Stomach smooth muscle (tissue), 2 donors: ENCODE results near the gene PI4KB.
"Not testable (repeated sequence)": the region's sequence is repeated elsewhere in the genome, so short reads cannot be mapped to it uniquely, and the experiment has no call there.

Experiments used
- H3K27ac ChIP-seq: one replicate; pipeline ENCODE4 v1.7.0; 2013; ENCODE audit warnings: mild to moderate bottlenecking, low read length, inconsistent platforms
- H3K27me3 ChIP-seq, 2 donors: one replicate each; pipeline ENCODE4 v1.7.0; 2013; ENCODE audit warnings: low read length in 2 of 2; ENCODE audit not compliant: insufficient read depth in 2 of 2, control insufficient read depth in 1 of 2
- H3K36me3 ChIP-seq, 2 donors: one replicate each; pipeline ENCODE4 v1.7.0; 2013; ENCODE audit warnings: low read length in 2 of 2; ENCODE audit not compliant: control insufficient read depth in 2 of 2, insufficient read depth in 2 of 2
- H3K4me1 ChIP-seq: one replicate; pipeline ENCODE4 v1.7.0; 2013; ENCODE audit warnings: low read length; ENCODE audit not compliant: control insufficient read depth, insufficient read depth
- H3K4me3 ChIP-seq, 2 donors: one replicate each; pipeline ENCODE4 v1.7.0; 2013; ENCODE audit warnings: low read length in 2 of 2
- H3K9ac ChIP-seq, 2 donors: one replicate each; pipeline ENCODE4 v1.7.0; 2013; ENCODE audit warnings: low read length in 2 of 2, mild to moderate bottlenecking in 1 of 2
- H3K9me3 ChIP-seq, 2 donors: one replicate each; pipeline ENCODE4 v1.7.0; 2013; ENCODE audit warnings: low read length in 2 of 2; ENCODE audit not compliant: control insufficient read depth in 2 of 2
- donor health status: healthy.
- donor health status: Pancreatic carcinoma.

The PI4KB gene

DNA sequence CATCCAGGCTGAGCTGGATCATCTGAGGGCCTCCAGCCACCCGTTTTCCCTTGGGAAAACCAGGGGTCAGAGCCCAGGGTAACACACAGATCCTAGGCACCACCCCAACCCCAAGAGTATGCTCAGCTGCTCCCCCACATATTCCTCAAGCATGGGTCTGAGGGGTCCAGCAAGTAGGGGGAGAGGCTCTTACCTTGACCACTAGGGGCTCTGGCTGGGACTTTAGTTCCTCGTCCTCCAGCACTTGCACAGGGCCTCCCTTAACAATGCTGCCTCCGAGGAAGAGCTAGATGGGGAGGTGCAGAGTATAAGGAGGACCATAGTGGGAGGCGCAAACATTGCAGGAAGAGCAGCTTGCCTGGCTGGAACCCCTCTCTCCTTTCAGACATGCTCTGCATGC, 37.8 kb upstream of the PI4KB start:
- Histone ChIP-seq H3K9me3 (peaks cover 0 to 5% of the 10 kb centered on the region in 2 donors), H3K27me3 (no peaks in the 10 kb centered on the region), H3K4me1 (peaks cover 6% of the 10 kb centered on the region), H3K4me3 (no peak overlapping the region), H3K27ac (no peak overlapping the region), H3K36me3 (peaks cover 35 to 41% of the 10 kb centered on the region in 2 donors), H3K9ac (no peak overlapping the region)

DNA sequence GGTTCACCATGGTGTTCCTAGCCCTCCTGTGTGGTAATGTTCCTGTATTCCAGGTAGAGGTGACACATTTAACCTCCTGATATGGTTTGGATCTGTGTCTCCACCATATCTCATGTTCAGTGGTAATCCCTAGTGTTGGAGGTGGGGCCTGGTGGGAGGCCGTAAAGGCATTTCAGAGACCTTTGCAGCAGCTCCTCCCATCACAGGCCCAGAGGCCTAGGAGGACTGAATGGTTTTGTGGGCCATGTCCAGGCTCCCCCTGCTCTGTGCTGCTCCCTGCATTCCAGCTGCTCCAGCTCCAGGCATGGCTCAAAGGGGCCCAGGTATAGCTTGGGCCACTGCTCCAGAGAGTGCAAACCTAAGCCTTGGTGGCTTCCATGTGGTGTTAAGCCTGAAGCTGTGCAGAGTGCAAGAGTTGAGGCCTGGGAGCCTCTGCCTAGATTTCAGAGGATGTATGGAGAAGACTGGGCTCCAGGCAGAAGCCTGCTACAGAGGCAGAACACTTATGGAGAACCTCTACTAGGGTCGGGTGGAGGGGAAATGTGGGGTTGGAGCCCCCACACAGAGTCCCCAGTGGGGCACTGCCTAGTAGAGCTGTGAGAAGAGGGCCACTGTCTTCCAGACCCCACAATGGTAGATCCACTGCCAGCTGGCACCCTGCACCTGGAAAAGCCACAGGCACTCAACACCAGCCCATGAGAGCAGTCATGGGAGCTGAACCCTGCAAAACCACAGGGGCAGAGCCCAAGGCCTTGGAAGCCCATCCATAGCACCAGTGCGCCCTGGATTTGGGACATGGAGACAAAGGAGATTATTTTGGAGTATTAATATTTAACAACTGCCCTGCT, 35.3 kb upstream of the PI4KB start:
- no peaks in the 10 kb centered on the region for H3K27me3 ChIP-seq
- no peaks in the 10 kb centered on the region for H3K4me1 ChIP-seq
- peaks cover 0 to 5% of the 10 kb centered on the region in 2 donors for H3K9me3 ChIP-seq
- no peak overlapping the region for H3K9ac ChIP-seq
- peaks cover 24 to 28% of the 10 kb centered on the region in 2 donors for H3K36me3 ChIP-seq
- H3K4me3 ChIP-seq = no peak overlapping the region
- H3K27ac ChIP-seq = no peak overlapping the region

DNA sequence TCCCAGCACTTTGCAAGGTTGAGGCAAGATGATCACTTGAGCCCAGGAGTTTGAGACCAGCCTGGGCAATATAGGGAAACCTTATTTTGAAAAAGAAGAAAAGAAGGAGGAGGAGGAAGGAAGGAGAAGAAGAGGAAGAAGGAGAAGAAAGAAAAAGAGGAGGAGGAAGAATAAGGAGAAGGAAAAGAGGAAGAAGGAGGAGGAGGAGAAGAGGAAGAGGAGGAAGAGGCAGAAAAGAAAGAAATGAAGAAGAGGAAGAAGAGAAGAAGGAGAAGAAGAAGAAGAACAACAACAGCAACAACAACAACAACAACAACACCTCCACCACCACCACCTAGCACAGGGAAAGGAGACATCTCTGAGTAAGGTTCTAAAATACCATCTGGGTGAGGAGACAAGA, 34.7 kb upstream of the PI4KB start:
- H3K4me1 ChIP-seq = no peaks in the 10 kb centered on the region
- H3K36me3 ChIP-seq = peaks cover 23 to 26% of the 10 kb centered on the region in 2 donors
- no peak overlapping the region for H3K27ac ChIP-seq

DNA sequence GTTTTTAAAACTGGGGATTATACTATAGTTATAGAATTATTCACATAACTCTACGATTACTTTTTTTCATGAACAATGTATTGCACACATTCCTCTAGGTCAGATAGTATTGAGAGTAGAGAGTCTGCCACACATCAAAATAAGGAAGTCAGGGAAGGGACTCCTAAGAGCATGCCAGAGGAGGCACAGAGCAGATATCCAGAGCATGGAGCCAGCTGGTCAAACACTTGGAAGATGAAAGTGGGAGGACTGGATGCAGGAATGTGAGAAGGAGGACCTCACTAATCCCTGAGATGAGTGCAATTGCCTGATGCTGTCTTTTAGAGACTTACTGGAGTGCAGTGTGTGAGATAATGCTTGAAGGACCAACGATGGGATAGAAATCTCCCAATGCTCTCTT, 29.5 kb upstream of the PI4KB start:
- Histone ChIP-seq H3K36me3 (no peaks in the 10 kb centered on the region), H3K4me1 (no peaks in the 10 kb centered on the region), H3K27ac (no peak overlapping the region), H3K9me3 (no peaks in the 10 kb centered on the region), H3K27me3 (no peaks in the 10 kb centered on the region), H3K4me3 (no peak overlapping the region), H3K9ac (no peak overlapping the region)

More for the DNA sequence above, 34.7 kb upstream of the PI4KB start:
- Histone ChIP-seq H3K4me3 (no peak overlapping the region), H3K9me3 (peaks cover 0 to 5% of the 10 kb centered on the region in 2 donors), H3K27me3 (no peaks in the 10 kb centered on the region), H3K9ac (no peak overlapping the region)

DNA sequence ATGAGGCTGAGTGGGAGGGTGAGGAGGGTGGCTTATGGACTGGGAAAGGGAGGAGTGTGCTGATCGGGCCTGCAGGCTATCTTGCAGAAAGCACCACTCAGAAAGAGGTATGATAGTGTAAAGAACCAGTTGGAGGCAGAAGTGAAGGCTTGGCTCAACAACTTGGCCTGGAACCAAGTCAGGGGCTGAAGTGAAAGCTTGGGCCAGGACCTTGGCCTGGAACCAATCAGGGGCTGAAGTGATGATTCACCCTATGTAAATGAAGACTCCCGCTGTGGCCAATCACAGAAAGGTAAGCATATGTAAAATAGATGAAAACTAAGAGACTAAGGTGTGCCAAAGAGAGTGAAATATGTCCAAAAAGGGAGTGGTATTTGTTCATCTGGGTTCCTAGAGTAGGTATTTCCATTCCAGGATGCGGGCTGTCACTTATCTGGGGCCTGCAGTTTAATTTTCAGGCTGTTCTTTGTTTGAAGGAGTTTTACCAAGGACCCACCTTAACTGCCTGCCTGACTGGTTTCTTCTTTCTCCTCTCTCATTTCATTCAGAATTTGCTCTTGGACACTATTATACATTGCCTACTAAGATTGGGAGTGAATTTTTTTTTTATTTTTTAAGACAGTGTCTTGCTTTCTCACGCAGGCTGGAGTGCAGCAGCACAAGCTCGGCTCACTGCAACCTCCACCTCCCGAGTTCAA, 25.0 kb upstream of the PI4KB start:
- H3K9me3 ChIP-seq = no peaks in the 10 kb centered on the region
- H3K27me3 ChIP-seq = no peaks in the 10 kb centered on the region

DNA sequence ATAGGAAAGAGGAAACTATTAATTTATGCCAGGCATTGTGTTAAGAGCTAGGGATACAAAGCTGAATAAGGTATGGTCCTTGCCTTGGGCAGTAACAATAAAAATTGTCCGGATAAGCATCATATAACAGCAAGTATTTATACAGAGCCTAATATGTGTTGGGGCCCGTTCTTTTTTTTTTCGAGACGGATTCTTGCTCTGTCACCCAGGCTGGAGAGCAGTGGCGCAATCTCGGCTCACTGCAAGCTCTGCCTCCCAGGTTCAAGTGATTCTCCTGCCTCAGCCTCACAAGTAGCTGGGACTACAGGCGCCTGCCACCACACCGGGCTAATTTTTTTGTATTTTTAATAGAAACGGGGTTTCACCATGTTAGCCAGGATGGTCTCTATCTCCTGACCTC, 23.1 kb upstream of the PI4KB start:
- not testable (repeated sequence) for H3K27me3 ChIP-seq, H3K4me3 ChIP-seq, H3K36me3 ChIP-seq, H3K27ac ChIP-seq, H3K9ac ChIP-seq, H3K9me3 ChIP-seq
- H3K4me1 ChIP-seq = peaks cover 16% of the 10 kb centered on the region

More for the DNA sequence above, 25.0 kb upstream of the PI4KB start:
- H3K27ac ChIP-seq = no peak overlapping the region
- H3K4me1 ChIP-seq = peaks cover 7% of the 10 kb centered on the region
- H3K9ac ChIP-seq = no peak overlapping the region
- H3K36me3 ChIP-seq = no peaks in the 10 kb centered on the region
- H3K4me3 ChIP-seq = no peak overlapping the region

DNA sequence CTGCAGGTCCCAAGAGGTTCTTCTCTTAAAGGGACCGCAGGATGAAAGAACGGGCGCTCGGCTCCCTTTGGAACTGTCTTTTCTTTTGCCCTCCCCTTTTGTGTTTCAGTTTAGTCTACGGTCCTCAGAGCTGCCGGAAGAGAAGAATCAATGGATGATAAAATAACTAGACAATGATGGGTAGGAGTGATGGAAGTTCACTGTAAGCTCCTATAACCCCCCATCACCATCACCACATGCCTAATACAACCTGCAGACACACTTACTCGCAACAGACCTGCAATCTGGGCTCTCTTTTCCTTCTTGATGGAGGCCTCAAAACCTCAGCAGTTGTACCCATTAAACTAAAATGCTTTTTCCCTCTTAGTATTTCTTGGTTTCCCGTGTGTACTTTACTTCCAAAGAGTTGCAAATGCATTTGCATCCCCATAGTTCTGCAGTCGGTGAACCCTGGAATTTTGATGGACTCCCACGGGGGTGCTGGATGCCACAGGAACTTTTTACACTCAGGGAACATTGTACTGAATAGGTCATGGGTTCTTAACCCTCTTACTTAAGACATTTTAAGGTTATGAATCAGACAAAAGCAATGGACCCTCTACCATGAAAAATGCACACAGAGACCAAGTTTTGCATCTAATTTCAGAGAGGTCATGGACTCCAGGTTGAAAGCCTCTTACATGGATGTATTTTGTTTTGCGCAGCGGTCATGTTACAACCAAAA, 20.5 kb upstream of the PI4KB start:
- Histone ChIP-seq H3K27me3 (no peaks in the 10 kb centered on the region), H3K4me1 (peaks cover 16% of the 10 kb centered on the region), H3K4me3 (peak overlapping the region; percentile 94 to 99), H3K27ac (peak overlapping the region; percentile 95), H3K36me3 (peaks cover 22 to 24% of the 10 kb centered on the region in 2 donors), H3K9me3 (no peaks in the 10 kb centered on the region), H3K9ac (peak overlapping the region; percentile 69 to 88)

DNA sequence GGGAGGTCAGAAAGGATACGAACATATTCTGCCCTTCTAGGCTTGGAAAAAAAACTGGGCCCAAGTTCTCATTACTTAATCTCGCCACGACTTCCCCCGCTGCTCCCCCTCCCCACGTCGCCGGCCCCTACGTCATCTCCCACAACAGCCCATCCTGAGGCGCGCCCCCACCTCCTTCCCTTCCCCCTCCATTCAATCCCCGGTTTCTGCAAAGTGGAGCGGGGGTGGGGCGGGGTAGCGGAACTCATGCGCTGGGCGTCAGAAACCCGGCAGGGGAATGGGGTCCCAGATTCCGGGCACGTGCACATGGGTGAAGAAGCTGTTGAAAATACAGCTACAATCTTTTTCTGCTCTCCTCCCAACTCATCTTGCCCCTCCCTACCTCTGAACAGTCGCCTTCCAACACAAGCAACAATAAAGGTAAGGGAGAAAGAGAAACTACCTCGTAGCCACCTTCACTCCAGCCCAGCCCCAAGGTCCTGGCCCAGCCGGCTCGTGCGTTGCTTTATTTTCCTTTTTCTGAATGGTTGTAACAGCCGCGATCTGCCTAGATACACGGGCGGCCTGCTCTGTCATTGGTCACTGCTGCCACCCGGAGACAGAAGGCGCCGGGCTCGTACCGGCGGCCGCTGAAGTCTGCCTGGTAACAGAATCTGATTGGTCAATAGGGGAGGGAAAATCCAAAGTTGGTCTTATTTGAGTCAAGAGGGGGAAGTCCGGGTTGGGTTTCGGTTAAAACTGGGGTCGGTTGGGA, 19.7 kb upstream of the PI4KB start, which contains the start of gene RFX5:
Gene RFX5, minus strand, starts transcription at position 484 of the 754 bp plus-strand sequence. CDS start 932 bp downstream, outside the sequence.
- no peaks in the 10 kb centered on the region for H3K27me3 ChIP-seq

DNA sequence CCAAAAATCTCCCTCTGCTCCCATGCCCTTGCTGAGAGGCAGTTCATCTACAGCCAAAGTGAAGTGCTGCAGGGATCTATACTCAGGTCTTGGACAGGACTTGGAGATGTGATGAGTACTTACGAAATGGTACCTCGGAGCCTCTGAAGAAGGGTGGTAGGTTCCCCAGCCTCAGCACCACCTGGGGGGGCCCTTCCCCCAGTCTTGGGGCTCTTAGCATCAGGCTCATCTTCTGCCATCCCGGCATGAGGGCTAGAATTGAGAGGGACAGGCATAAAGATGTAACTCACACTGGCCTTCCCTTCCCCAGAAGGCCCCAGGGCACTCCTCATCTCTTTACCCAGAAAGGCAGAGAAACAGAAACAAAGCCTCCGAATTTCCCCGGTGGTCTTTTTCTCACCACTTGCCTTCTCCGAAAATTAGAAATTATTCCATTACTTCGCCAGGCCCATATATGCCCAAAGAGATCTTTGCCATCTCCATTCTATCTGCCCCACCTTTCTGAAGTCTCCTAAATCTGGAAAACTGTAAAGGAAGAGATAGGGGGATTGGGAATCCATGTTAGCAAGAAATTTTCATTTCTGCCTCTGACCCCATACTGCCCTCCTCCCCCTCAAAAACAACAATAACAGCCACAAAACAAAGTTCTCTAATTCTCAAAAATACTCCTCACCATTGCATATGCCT, 19.0 kb upstream of the PI4KB start:
- H3K27me3 ChIP-seq = no peaks in the 10 kb centered on the region
- peak overlapping the region; percentile 95 for H3K27ac ChIP-seq
- H3K9ac ChIP-seq = peak overlapping the region; percentile 88 to 96
- peak overlapping the region; percentile 94 to 99 for H3K4me3 ChIP-seq
- H3K4me1 ChIP-seq = peaks cover 16% of the 10 kb centered on the region
- no peaks in the 10 kb centered on the region for H3K9me3 ChIP-seq
- peaks cover 26 to 27% of the 10 kb centered on the region in 2 donors for H3K36me3 ChIP-seq

More for the DNA sequence above, 19.7 kb upstream of the PI4KB start, which contains the start of gene RFX5:
- H3K36me3 ChIP-seq = peaks cover 24 to 25% of the 10 kb centered on the region in 2 donors
- H3K9ac ChIP-seq = peak within 1 kb of the TSS; percentile 88 to 96
- peak within 1 kb of the TSS; percentile 95 for H3K27ac ChIP-seq
- H3K9me3 ChIP-seq = no peaks in the 10 kb centered on the region
- H3K4me3 ChIP-seq = peak within 1 kb of the TSS; percentile 94 to 99
- peaks cover 16% of the 10 kb centered on the region for H3K4me1 ChIP-seq
